ENCODE measurements around the gene GATD1. TPM values are rescaled to one million over a fixed set of nuclear protein-coding genes. Genes with fewer than 3 reads are reported as not detected.
A peak's percentile ranks its signal among the peaks of the same experiment; 100 is the strongest.
"Not testable (repeated sequence)": the region's sequence is repeated elsewhere in the genome, so short reads cannot be mapped to it uniquely, and the experiment has no call there.

The GATD1 gene
- total RNA-seq, 1 donor from 2014 or later: 18.3 TPM

DNA sequence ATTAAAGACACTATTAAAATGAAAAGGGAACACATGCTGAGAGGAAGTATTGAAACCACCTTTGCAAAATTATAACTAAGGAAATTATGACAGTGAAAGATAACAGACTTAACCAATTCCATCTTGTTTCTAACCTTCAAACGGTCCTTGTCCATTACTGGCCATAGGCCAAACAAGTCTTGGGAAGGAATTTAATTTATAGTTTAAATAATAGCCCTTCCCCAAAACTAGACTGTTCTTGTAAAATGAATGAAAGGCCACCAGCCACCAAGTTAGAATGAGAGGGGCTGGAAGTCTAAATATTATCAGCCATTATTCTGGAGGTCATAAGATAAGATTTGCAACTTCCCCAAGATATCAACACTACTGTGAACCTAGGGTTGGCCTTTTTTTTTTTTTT, 31.9 kb downstream of the GATD1 start:
- intact Hi-C loops (cut with DNase I): no loop called here
- ATAC-seq (no peak), DNase-seq (ENCODE audit: missing footprints) (no peak)

DNA sequence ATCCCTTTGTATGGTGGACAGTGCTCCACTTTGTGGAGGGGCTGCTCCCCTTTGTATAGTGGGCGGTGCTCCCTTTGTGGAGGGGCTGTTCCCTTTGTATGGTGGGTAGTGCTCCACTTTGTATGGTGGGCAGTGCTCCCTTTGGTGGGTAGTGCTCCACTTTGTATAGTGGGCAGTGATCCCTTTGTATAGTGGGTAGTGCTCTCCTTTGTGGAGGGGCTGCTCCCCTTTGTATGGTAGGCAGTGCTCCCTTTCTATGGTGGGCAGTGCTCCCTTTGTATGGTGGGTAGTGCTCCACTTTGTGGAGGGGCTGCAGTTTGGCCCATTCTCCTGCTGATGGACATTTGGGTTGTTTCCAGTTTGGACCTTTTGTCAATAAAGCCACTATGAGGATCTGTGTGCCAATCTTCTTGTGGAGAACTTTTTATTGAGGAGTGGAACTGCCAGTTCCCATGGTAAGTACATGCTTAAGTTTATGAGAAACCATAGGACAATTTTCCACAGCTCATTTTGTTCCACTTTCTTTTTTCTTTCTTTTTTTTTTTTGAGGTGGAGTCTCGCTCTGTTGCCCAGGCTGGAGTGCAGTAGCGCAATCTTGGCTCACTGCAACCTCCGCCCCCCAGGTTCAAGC, 34.6 kb downstream of the GATD1 start:
- ATAC-seq (no peak), DNase-seq (ENCODE audit: missing footprints) (no peak)
- intact Hi-C loops (cut with DNase I): no loop called here

DNA sequence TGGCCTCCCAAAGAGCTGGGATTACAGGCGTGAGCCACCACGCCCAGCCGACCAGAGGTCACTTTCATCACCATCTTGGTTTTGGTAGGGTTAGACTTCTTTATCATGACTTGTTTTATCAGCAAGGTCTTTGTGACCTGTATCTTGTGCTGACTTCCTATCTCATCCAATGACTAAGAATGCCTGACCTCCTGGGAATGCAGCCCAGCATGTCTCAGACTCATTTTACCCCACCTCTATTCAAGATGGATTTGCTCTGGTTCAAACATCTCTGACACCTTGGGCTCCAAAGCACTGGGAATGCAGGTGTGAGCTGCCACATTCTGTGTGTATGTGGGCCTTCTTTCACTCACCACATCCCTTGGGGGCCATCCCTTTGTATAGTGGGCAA, 35.1 kb downstream of the GATD1 start:
- ATAC-seq (no peak), DNase-seq (ENCODE audit: missing footprints) (no peak)
- intact Hi-C loops (cut with DNase I): no loop called here

DNA sequence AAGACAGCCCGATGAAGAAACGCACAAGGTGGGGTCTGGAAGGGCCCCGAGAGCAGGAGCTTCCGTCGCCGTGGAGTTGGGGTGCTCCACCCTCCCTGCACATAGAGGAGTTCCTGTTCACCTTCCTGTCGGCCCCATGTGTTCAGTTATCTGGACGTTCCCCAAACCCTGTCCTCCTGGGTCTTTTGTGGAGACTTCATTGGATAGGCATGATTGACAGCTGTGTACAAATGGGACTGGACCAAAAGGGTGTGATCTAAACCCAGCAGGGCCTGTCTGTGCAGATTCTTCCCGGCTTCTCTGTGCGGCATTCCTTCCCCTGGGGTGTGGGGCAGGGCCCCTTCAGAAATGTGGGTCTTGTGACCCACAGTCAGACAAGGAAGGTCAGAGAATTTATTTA, 39.4 kb downstream of the GATD1 start:
- intact Hi-C loops (cut with DNase I); DNase-seq (ENCODE audit: missing footprints); ATAC-seq: not testable (repeated sequence)

DNA sequence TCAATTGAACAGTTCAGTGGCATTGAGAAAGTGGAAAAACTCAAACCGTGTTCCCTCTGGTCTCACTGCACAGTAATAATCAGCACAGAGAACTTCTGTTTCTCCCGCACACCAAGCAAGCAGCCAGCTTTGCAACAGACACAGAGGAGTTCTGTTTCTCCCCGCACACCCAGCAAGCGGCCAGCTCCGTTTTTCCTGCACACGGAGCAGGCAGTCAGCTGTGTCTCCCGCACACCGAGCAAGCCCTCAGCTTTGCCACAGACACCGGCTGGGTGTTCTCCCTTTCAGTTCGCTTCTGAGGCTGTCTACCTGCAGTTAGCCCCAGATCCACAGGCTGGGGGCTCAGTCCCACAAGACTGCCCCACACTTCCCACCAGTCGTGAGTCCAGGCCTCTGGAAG, 39.9 kb downstream of the GATD1 start:
- no peak for ATAC-seq
- no peak for DNase-seq (ENCODE audit: missing footprints)
- intact Hi-C loops (cut with DNase I): no loop called here

DNA sequence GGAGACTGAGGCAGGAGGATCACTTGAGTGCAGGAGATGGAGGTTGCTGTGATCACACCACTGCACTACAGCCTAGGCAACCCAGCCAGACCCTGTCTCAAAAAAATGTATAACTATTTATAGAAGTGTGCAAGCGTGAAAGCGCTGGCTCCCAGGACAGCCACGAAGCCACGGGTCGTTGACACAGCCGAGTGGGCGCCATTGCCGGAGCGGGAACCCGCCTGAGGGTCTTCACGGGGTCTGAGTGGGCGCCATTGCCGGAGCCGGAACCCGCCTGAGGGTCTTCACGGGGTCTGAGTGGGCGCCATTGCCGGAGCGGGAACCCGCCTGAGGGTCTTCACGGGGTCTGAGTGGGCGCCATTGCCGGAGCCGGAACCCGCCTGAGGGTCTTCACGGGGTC, 42.7 kb downstream of the GATD1 start:
- intact Hi-C loops (cut with DNase I); ATAC-seq; DNase-seq (ENCODE audit: missing footprints): not testable (repeated sequence)

DNA sequence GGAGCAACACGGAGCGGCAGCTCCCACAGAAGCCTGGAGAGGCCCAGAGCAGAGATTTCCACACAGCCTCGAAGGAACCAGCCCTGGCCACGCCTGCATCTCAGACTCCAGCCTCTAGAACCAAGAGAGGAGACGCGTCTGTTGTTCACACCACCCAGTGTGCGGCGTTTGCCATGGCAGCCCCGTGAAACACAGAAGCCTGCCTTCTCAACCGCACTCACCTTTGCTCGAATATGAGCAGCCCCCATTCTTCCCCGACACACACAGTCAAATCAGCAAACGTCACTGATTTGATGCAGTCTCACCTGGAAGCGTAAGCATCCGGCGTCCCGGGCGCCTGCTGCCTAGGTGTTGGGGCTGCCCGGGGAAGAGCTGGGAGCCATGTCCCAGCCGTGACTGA, 44.2 kb downstream of the GATD1 start:
- no peak for ATAC-seq
- DNase-seq (ENCODE audit: missing footprints): no peak

DNA sequence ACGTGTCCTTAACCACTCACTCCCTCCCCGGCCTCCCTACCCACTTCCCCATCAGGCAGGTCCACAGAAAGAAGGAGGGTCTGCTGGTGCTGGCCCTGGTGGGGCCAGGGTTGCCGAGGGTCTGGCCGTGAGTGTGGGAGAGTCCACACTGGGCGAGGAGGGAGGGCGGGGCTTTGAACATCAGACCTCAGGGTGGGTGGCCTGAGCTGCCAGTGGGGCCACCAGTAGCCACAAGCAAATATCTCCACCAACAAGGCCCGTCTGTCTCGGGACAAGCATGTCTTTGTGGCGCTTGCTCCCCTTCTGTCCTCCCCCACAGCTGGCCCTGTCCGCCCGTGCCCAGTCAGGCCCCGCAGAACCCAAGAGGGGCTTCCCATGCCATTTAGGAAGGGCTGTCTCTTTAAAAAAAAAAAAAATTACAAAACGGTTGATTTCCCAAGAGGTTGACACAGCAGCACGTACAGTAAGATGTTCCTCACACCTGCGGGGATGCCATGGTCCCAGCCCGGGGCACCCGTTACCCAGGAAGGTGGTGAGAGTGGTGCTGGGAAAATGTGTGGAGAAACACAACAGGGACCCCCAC, 47.7 kb downstream of the GATD1 start:
- intact Hi-C loops (cut with DNase I): loop anchor here (2.0 kb wide), 1 partner anchor 67 kb away; no protein-coding TSS in a partner anchor
- ATAC-seq: no peak
- DNase-seq (ENCODE audit: missing footprints): no peak

More for the DNA sequence above, 44.2 kb downstream of the GATD1 start:
- intact Hi-C loops (cut with DNase I): no loop called here

DNA sequence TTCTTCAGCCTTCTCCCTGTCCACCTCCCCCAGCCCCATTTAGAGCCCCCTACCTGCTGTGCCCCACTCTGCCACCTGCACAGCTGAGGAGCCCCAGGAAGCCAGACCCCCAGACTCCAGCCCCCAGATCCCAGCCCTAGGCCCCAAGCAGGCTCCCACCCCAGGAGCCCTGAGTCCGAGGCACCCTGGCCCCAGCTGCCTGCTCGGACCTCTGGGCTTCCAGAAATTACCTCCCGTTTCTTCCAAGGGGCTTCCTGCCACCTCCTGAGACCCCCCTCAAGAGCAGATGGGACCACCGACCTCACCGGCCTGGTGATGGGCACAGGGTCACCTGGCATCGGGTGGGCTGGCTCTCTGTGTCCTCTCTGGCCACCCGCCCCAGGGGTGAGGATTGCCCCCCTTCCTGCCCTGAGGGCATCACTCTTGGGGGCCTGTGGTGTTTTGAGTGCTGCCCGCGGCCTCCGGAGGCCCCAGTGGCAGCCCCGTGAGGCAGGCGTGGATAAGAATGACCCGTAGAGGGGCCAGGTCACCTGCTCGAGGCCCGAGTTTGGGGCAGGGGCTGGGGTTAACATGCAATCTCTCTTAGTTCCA, 48.3 kb downstream of the GATD1 start:
- intact Hi-C loops (cut with DNase I): loop anchor here (2.0 kb wide), 1 partner anchor 66 kb away; no protein-coding TSS in a partner anchor

DNA sequence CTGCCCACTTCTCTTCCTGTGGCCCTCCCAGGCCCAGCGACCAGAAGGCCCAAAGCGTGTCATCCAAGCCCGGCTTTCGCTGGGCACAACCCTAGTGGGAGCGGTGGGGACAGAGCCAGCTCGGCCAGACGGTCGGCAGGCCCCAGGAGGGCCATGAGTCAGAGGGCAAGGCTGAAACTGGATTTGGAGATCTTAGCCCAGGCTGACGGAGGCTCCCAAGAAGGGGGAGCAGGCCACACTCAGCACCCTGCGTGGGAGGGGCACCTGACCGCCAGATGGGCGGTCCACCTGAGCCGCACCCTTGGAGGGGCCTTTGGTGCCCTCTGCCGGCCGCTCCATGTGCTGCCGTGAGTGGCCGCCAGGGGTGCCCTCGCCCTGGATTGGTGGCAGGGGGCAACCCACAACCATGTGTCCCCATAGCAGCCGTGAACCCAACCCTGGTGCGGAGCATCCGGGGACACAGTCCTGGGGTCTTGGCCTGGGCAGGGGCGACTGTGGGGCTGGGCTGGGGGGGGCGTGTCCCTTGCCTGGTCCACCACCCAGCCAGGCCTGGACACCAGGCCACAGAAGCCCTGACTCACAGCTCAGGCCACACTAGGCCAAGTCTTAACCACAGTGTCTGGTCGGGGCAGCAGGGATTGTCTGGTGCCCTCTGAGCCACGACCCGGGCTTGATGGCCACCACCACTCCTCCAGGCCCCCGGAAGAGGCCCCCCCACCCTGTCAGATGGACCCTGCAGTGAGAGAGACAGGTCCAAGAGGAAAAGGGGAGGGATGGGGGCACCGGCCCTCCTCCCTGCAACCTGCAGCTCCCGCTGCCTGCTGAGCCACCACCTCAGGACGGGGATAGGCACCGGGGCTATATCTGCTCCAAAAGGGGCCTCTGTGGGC, 49.2 kb downstream of the GATD1 start:
- intact Hi-C loops (cut with DNase I): loop anchor here (2.0 kb wide), 1 partner anchor 65 kb away; no protein-coding TSS in a partner anchor
- ATAC-seq: peak; percentile 87
- peak; percentile 89 for DNase-seq (ENCODE audit: missing footprints)

More for the DNA sequence above, 48.3 kb downstream of the GATD1 start:
- ATAC-seq (no peak), DNase-seq (ENCODE audit: missing footprints) (no peak)

DNA sequence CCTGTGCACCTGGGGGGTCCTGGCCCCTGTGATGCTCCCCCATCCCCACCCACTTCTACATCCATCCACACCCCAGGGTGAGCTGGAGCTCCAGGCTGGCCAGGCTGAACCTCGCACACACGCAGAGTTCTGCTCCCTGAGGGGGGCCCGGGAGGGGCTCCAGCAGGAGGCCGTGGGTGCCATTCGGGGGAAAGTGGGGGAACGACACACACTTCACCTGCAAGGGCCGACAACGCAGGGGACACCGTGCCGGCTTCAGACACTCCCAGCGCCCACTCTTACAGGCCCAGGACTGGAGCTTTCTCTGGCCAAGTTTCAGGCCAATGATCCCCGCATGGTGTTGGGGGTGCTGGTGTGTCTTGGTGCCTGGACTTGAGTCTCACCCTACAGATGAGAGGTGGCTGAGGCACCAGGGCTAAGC, 50.0 kb downstream of the GATD1 start:
- peak; percentile 2 for ATAC-seq
- intact Hi-C loops (cut with DNase I): no loop called here
- DNase-seq (ENCODE audit: missing footprints): no peak

DNA sequence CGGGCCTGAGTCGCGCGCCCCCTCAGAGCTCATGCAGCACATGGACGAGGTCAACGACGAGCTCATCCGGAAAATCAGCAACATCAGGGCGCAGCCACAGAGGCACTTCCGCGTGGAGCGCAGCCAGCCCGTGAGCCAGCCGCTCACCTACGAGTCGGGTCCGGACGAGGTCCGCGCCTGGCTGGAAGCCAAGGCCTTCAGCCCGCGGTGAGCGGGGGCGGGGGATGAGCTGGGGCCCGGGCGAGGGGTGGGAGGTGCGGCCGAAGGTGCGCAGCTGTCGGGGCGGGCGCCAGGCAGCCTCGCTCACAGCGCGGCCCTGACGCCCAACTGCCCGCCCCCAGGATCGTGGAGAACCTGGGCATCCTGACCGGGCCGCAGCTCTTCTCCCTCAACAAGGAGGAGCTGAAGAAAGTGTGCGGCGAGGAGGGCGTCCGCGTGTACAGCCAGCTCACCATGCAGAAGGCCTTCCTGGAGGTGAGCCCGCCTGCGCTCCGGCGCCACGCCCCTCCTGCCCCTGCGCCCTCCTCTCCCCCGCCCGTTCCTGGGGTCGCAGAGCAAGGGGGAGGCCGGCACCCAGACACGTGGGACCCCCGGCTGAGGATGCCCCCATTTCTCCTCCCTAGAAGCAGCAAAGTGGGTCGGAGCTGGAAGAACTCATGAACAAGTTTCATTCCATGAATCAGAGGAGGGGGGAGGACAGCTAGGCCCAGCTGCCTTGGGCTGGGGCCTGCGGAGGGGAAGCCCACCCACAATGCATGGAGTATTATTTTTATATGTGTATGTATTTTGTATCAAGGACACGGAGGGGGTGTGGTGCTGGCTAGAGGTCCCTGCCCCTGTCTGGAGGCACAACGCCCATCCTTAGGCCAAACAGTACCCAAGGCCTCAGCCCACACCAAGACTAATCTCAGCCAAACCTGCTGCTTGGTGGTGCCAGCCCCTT, 50.7 kb downstream of the GATD1 start:
- intact Hi-C loops (cut with DNase I): no loop called here
- ATAC-seq: no peak

DNA sequence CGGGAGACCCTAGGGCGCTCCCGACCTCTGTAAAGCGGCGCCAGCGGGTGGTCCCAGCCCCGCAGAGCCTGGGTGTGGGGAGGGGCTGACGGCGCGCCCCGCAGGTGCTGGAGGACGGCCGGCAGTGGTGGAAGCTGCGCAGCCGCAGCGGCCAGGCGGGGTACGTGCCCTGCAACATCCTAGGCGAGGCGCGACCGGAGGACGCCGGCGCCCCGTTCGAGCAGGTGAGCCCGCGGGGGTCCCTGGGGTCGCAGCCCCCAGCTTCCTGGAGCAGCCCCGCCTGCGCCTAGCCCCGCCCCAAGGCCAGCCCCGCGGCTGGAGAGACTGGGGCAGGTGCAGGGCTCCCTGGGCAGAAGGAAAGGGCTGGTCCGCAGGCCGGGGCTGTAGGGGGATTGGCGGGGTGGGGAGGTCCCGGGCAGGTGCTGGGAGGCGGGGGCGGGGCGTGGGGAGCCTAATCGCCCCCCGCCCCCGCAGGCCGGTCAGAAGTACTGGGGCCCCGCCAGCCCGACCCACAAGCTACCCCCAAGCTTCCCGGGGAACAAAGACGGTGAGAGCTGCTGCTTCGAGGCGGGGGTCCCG, 51.6 kb downstream of the GATD1 start:
- ATAC-seq (no peak), DNase-seq (ENCODE audit: missing footprints) (no peak)
- intact Hi-C loops (cut with DNase I): no loop called here

More for the DNA sequence above, 50.7 kb downstream of the GATD1 start:
- DNase-seq (ENCODE audit: missing footprints): peak; percentile 83

DNA sequence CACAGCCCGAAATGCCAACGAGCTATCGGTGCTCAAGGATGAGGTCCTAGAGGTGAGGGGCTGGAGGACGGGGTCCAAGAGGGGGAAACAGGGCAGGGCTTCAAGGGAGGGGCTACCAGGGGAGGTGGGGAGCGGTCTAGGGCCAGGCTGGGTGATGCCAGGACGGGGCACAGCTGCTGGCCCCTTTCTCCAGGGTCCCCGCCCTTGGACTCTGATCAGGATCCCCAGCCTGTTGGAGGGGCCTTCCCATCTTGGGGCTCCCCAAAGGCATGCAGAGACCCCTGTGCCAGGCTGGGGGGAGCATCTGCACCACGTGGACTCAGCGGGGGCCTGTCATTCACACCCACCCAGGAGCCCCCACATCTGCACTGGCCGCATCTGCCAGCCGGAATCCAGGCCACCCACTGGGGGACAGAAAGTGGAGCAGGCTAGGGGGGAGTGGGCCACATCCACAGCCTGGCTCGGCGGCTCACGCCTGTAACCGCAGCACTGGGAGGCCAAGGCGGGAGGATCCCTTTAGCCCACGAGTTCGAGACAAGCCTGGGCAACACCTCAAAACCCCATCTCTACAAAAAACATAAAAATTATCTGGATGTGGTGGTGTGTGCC, 52.4 kb downstream of the GATD1 start:
- DNase-seq (ENCODE audit: missing footprints) (no peak), ATAC-seq (no peak)
- intact Hi-C loops (cut with DNase I): no loop called here

DNA sequence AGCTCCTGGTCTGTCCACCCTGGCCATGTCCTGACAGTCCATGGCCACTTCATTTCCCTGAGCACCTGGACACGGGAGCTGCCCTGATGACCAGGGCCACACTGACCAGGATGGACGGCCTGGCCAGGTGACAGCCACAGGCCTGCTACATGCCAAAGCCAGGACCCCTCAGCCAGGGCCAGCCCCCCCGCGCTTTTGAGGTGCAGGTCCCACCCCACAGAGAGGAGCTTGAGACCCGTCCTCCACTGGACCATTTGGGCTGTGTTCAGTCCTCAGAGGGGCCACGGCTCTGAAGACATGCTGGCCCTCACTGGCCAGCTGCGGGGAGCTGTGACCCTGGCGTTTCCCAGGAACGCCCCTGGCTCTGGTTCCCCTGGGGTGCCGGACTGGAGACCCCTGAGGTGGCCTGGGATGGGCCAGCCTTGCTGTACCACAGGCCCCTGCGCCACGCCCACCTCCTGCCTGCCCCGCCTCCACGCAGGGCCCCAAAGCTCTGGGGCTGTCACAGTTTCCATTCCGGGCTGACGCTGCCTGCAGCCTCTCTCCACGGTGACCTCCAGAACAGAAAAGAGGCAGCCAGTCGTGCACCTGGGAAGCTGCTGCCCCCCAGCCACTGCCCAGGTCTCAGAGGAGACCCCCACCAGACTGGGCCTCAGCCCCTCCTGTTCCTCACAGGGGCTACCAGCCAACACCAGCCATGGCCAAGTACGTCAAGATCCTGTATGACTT, 53.1 kb downstream of the GATD1 start:
- DNase-seq (ENCODE audit: missing footprints) (peak; percentile 57), ATAC-seq (no peak)
- intact Hi-C loops (cut with DNase I): no loop called here

DNA sequence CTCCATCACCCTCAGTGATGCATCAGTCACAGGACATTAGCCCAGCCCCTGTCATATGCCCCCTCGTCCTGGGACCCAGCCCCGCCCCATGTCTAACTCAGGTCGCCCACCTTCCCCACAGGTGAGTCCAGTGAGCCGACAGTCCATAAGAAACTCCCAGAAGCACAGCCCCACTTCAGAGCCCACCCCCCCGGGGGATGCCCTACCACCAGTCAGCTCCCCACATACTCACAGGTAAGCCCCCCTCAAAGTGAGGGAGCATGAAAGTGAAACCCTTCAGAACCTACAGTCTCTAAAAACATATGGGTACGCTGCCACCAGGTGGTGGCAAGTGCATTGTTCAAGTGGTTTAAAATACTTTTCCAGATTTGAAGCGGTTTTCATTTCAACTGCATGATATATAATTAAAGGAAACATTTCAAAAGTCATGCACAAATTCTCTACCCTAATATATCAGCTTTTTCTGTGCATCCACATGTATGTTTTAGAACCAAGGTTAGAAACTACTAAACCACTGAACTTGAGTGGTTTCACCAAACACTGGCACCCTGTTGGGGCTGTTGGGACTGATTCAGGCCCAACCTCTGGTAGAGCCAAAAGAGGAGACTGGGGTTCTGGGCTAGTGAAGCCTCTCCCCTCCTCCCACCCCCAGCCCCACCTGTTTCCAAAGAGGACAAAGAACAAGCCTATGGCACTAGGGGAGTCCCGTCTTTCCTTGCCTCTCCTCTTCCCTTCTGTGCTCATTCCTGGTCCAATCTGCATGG, 54.0 kb downstream of the GATD1 start:
- DNase-seq (ENCODE audit: missing footprints): no peak
- intact Hi-C loops (cut with DNase I): loop anchor here (1.0 kb wide), 1 partner anchor 168 kb away; no protein-coding TSS in a partner anchor
- ATAC-seq: no peak
